ENCODE measurements around the gene TMPRSS2. TPM values are rescaled to one million over a fixed set of nuclear protein-coding genes. Genes with fewer than 3 reads are reported as not detected.

The TMPRSS2 gene
- total and polyA plus RNA-seq, 2 donors (not counting 3 experiments of a cell fraction or from before 2014, with no cell fraction given): not detected

DNA sequence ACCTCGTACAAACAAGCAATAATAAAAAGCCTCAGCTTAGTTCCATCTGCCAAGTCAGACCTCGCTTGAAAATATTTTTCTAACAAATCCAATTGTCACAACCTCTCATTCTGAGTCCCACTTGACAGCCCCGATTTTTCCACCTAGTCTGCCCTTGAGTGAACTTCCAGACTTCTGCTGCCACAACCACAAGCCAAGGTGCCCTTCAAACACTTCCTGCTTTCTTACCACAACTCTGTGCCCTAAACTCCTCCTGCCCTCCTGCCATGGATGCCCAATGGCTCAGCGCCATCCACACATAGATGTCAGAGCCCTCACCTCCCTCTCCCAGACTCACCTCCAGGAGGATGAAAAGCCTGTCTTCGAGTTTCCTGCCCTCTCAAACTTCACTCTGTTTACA, 3.9 kb downstream of the TMPRSS2 start:
- dilution Hi-C loops (cut with MboI; ENCODE audit: extremely low pct_ligation_motif_present, low sequenced_read_pairs): no loop called here
- POLR2A ChIA-PET: no interaction called here

More for the DNA sequence above, 3.9 kb downstream of the TMPRSS2 start:
- Histone ChIP-seq H3K9ac (replicated peaks; ENCODE audit: extremely low read depth, insufficient read depth, low read length) (no peak overlapping the region), H3K9me1 (replicated peaks; ENCODE audit: control insufficient read depth, extremely low read depth, insufficient read depth, low read length) (no peaks in the 10 kb centered on the region), H3K79me2 (ENCODE audit: control insufficient read depth, insufficient read depth, low read length) (no peaks in the 10 kb centered on the region), H3K4me1 (ENCODE audit: control insufficient read depth, extremely low read depth, insufficient read depth, low read length) (no peaks in the 10 kb centered on the region), H3K36me3 (ENCODE audit: control insufficient read depth in 2 of 2, extremely low read depth in 1 of 2, insufficient read depth in 2 of 2, low read length in 2 of 2) (no peaks in the 10 kb centered on the region), H3K9me3 (replicated peaks; ENCODE audit: control insufficient read depth, insufficient read depth, low read length) (no peaks in the 10 kb centered on the region), H4K20me1 (replicated peaks; ENCODE audit: control insufficient read depth, extremely low read depth, insufficient read depth, low read length) (no peaks in the 10 kb centered on the region), H3K4me3 (replicated peaks in 1 of 3; ENCODE audit: insufficient read depth in 1 of 3, low read depth in 1 of 3, low read length in 3 of 3) (no peak overlapping the region), H2AFZ (ENCODE audit: low read depth, low read length) (no peak overlapping the region), H3K27ac (ENCODE audit: insufficient read depth, low read depth, low read length) (no peak overlapping the region), H3K27me3 (ENCODE audit: control insufficient read depth in 2 of 2, insufficient read depth in 2 of 2, low read length in 2 of 2) (peaks cover 23 to 28% of the 10 kb centered on the region in 2 experiments), H3K4me2 (ENCODE audit: insufficient read depth, low read length) (no peak overlapping the region)
- DNase-seq (ENCODE audit: low read depth, low spot score) (no peak), FAIRE-seq (no peak)
- CTCF ChIA-PET: no interaction called here
- intact Hi-C loops (cut with micrococcal nuclease): no loop called here
- TF ChIP-seq GATA2 (IDR thresholded peaks at IDR 0.05; ENCODE audit: insufficient read depth, insufficient read length, low read depth, low read length) (no peak), EZH2 (IDR thresholded peaks at IDR 0.05; ENCODE audit: borderline replicate concordance, low read depth, low read length, severe bottlenecking) (no peak), JUN (IDR thresholded peaks at IDR 0.05; ENCODE audit: borderline replicate concordance, insufficient read depth, insufficient read length, low read depth) (no peak), POLR2A (IDR thresholded peaks at IDR 0.05; ENCODE audit: low read depth, low read length) (no peak), POLR2AphosphoS5 (IDR thresholded peaks at IDR 0.05; ENCODE audit: insufficient read depth, low read depth, low read length) (no peak), FOS (IDR thresholded peaks at IDR 0.05; ENCODE audit: borderline replicate concordance, insufficient read depth, low read length) (no peak), MAX (IDR thresholded peaks at IDR 0.05; ENCODE audit: insufficient read depth, insufficient read length) (no peak), MYC (IDR thresholded peaks at IDR 0.05; ENCODE audit: low read depth, low read length) (no peak)
- TF ChIP-seq, protein P1, sequence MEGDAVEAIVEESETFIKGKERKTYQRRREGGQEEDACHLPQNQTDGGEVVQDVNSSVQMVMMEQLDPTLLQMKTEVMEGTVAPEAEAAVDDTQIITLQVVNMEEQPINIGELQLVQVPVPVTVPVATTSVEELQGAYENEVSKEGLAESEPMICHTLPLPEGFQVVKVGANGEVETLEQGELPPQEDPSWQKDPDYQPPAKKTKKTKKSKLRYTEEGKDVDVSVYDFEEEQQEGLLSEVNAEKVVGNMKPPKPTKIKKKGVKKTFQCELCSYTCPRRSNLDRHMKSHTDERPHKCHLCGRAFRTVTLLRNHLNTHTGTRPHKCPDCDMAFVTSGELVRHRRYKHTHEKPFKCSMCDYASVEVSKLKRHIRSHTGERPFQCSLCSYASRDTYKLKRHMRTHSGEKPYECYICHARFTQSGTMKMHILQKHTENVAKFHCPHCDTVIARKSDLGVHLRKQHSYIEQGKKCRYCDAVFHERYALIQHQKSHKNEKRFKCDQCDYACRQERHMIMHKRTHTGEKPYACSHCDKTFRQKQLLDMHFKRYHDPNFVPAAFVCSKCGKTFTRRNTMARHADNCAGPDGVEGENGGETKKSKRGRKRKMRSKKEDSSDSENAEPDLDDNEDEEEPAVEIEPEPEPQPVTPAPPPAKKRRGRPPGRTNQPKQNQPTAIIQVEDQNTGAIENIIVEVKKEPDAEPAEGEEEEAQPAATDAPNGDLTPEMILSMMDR (IDR thresholded peaks at IDR 0.05; ENCODE audit: extremely low read depth in 1 of 2, insufficient read depth in 1 of 2, low read depth in 1 of 2, low read length in 2 of 2): no peak
- no TSS peak for BruUV-seq (replicated peaks)

Data from endothelial cell of umbilical vein (primary cell).